ENCODE data around the gene PERM1.

Gene PERM1

DNA sequence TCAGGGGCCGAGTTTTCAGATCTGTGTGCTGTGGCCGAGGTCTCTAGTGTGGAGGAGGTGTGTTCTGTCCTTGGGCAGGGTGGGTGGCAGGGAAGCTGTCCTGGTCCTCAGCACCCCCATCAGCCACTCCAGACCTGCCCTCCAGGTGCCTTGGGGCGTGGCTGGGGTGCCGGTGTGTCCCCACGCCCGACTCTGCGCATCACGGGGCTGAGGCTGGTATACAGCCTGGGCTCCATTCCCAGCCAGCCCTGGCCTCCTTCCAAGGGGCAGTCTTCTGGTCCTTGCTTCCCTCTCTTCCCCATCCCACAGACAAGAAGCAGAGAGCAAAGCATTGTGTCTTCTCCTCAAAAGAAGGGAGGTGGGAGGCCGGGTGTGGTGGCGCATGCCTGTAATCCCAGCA, 54.1 kb downstream of the PERM1 start:
- peaks cover 30% of the 10 kb centered on the region for H3K4me1 ChIP-seq (ENCODE audit: insufficient read depth, low read length, poor library complexity, severe bottlenecking)
- no peak overlapping the region for H3K9ac ChIP-seq (ENCODE audit: low read depth, low read length, poor library complexity, severe bottlenecking)
- H2AFZ ChIP-seq (ENCODE audit: low read length): no peak overlapping the region
- no peak overlapping the region for H3K4me2 ChIP-seq (ENCODE audit: low read depth, low read length, poor library complexity, severe bottlenecking)
- H3K4me3 ChIP-seq (ENCODE audit: low read length, poor library complexity, severe bottlenecking): no peak overlapping the region
- H3F3A ChIP-seq (ENCODE audit: low read depth): no peaks in the 10 kb centered on the region
- no peaks in the 10 kb centered on the region for H3K79me2 ChIP-seq (ENCODE audit: insufficient read depth, low read length)
- H3K36me3 ChIP-seq (ENCODE audit: insufficient read depth, low read length): no peaks in the 10 kb centered on the region
- H4K20me1 ChIP-seq (ENCODE audit: insufficient read depth, low read length, poor library complexity, severe bottlenecking): no peaks in the 10 kb centered on the region
- no peaks in the 10 kb centered on the region for H3K9me3 ChIP-seq (ENCODE audit: insufficient read depth, low read depth, low read length)
- no peaks in the 10 kb centered on the region for H3K9me2 ChIP-seq (replicated peaks; ENCODE audit: low read depth, low read length)
- no peaks in the 10 kb centered on the region for H3K27me3 ChIP-seq (ENCODE audit: insufficient read depth, low read length, poor library complexity, severe bottlenecking)
- TF ChIP-seq EZH2phosphoT487 (IDR thresholded peaks at IDR 0.05; ENCODE audit: borderline replicate concordance): no peak
- TF ChIP-seq, protein P1, sequence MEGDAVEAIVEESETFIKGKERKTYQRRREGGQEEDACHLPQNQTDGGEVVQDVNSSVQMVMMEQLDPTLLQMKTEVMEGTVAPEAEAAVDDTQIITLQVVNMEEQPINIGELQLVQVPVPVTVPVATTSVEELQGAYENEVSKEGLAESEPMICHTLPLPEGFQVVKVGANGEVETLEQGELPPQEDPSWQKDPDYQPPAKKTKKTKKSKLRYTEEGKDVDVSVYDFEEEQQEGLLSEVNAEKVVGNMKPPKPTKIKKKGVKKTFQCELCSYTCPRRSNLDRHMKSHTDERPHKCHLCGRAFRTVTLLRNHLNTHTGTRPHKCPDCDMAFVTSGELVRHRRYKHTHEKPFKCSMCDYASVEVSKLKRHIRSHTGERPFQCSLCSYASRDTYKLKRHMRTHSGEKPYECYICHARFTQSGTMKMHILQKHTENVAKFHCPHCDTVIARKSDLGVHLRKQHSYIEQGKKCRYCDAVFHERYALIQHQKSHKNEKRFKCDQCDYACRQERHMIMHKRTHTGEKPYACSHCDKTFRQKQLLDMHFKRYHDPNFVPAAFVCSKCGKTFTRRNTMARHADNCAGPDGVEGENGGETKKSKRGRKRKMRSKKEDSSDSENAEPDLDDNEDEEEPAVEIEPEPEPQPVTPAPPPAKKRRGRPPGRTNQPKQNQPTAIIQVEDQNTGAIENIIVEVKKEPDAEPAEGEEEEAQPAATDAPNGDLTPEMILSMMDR (conservative IDR thresholded peaks at IDR 0.05; ENCODE audit: low read length): no peak

DNA sequence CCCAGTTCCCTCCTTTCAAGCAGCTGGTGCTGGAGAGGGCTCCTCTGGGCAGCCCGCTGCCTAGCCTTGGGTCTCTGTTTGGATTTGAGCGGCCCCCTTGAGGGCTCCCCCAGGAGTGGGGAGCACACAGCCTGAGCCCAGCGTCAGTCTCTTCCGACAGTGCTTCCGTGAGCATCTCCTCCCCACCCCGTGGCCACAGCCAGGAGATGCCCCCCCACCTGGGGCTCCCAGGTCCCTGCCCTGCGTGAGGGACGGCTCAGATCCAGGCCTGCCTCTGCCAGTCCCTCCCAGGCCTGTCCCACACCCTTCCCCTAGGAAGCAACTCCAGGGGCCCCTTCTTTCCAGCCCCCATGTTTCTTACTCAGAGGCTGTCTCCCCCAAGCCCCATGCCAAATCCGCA, 54.7 kb downstream of the PERM1 start:
- no peak overlapping the region for H3K4me3 ChIP-seq (ENCODE audit: low read length, poor library complexity, severe bottlenecking)
- no peaks in the 10 kb centered on the region for H3K36me3 ChIP-seq (ENCODE audit: insufficient read depth, low read length)
- H3F3A ChIP-seq (ENCODE audit: low read depth): no peaks in the 10 kb centered on the region
- TF ChIP-seq EZH2phosphoT487 (IDR thresholded peaks at IDR 0.05; ENCODE audit: borderline replicate concordance): no peak
- TF ChIP-seq, protein P1 (conservative IDR thresholded peaks at IDR 0.05; ENCODE audit: low read length): no peak
- peaks cover 30% of the 10 kb centered on the region for H3K4me1 ChIP-seq (ENCODE audit: insufficient read depth, low read length, poor library complexity, severe bottlenecking)
- H3K79me2 ChIP-seq (ENCODE audit: insufficient read depth, low read length): no peaks in the 10 kb centered on the region
- no peaks in the 10 kb centered on the region for H3K9me3 ChIP-seq (ENCODE audit: insufficient read depth, low read depth, low read length)
- H3K4me2 ChIP-seq (ENCODE audit: low read depth, low read length, poor library complexity, severe bottlenecking): no peak overlapping the region
- H2AFZ ChIP-seq (ENCODE audit: low read length): no peak overlapping the region
- no peak overlapping the region for H3K9ac ChIP-seq (ENCODE audit: low read depth, low read length, poor library complexity, severe bottlenecking)
- no peaks in the 10 kb centered on the region for H4K20me1 ChIP-seq (ENCODE audit: insufficient read depth, low read length, poor library complexity, severe bottlenecking)
- no peaks in the 10 kb centered on the region for H3K27me3 ChIP-seq (ENCODE audit: insufficient read depth, low read length, poor library complexity, severe bottlenecking)
- no peaks in the 10 kb centered on the region for H3K9me2 ChIP-seq (replicated peaks; ENCODE audit: low read depth, low read length)

DNA sequence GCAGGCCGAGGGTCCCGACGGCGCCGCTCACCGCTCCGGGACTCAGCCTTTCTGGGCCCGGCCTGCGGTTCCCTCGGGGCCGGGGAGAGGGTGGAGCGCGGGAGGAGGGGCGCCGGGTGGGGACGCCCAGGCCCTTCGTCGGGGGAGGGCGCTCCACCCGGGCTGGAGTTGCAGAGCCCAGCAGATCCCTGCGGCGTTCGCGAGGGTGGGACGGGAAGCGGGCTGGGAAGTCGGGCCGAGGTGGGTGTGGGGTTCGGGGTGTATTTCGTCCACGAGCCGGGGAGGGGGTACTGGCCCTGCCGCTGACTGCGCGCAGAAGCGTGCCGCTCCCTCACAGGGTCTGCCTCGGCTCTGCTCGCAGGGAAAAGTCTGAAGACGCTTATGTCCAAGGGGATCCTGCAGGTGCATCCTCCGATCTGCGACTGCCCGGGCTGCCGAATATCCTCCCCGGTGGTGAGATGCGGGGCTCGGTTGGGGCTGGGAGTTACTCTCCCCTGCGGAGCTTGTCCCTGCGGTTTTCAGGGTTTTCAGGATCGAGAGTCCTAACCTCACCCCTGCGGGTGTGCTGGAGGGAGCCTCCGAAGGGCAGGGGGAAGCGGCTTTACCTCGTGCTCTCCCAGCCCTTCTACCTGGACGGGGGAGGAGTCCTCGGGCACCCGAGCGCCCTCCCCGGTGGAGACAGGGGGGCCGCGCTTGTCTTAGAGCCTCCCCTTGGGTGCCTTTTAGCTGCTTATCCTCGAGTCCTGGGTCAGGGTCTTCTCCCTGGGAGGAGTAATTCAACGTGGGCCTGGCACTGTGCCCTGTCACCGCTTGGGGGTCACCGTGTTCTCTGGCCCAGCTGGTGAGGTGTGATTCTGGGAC, 56.1 kb downstream of the PERM1 start:
- peak overlapping the region; percentile 14 for H3K9ac ChIP-seq (ENCODE audit: low read depth, low read length, poor library complexity, severe bottlenecking)
- H3F3A ChIP-seq (ENCODE audit: low read depth): no peaks in the 10 kb centered on the region
- H3K27me3 ChIP-seq (ENCODE audit: insufficient read depth, low read length, poor library complexity, severe bottlenecking): no peaks in the 10 kb centered on the region
- H3K9me2 ChIP-seq (replicated peaks; ENCODE audit: low read depth, low read length): no peaks in the 10 kb centered on the region
- H3K79me2 ChIP-seq (ENCODE audit: insufficient read depth, low read length): no peaks in the 10 kb centered on the region
- H4K20me1 ChIP-seq (ENCODE audit: insufficient read depth, low read length, poor library complexity, severe bottlenecking): no peaks in the 10 kb centered on the region
- 0 out of 2 replicates have a peak overlapping the region, but pooled peaks have one; percentile 46 for H2AFZ ChIP-seq (ENCODE audit: low read length)
- no peaks in the 10 kb centered on the region for H3K36me3 ChIP-seq (ENCODE audit: insufficient read depth, low read length)
- H3K9me3 ChIP-seq (ENCODE audit: insufficient read depth, low read depth, low read length): no peaks in the 10 kb centered on the region
- peak overlapping the region; percentile 66 for H3K4me2 ChIP-seq (ENCODE audit: low read depth, low read length, poor library complexity, severe bottlenecking)
- TF ChIP-seq, protein P1 (conservative IDR thresholded peaks at IDR 0.05; ENCODE audit: low read length): no peak
- no peak for TF ChIP-seq EZH2phosphoT487 (IDR thresholded peaks at IDR 0.05; ENCODE audit: borderline replicate concordance)
- H3K4me3 ChIP-seq (ENCODE audit: low read length, poor library complexity, severe bottlenecking): peak overlapping the region; percentile 80
- H3K4me1 ChIP-seq (ENCODE audit: insufficient read depth, low read length, poor library complexity, severe bottlenecking): peaks cover 29% of the 10 kb centered on the region

Measured in Loucy (cell line).